IMR-90 (cell line): ENCODE results near the gene SPAAR. TPM values are rescaled to one million over a fixed set of nuclear protein-coding genes. Genes with fewer than 3 reads are reported as not detected.
"Not testable (repeated sequence)": the region's sequence is repeated elsewhere in the genome, so short reads cannot be mapped to it uniquely, and the experiment has no call there.

Experiments used
- ATAC-seq: fragments of 200-7000 bp; cut with Tn5 transposase; 2 replicates; pipeline ENCODE4 v1.9.1; 2020; ENCODE audit warnings: low read depth, mild to moderate bottlenecking, moderate library complexity
- BruUV-seq: library from RNA; stranded (reverse); fragments of 400-500 nt; replicated peaks from 2 replicates; lab custom pipeline; 2021; lab: Mats Ljungman, UMichigan
- CTCF ChIA-PET: fragments of 300-600 bp; formaldehyde crosslinking; extraction: SDS; loops from one replicate; lab custom pipeline; 2021; ENCODE audit warnings: antibody characterized with exemption; lab: Yijun Ruan, JAX
- POLR2A ChIA-PET: fragments of 300-600 bp; sonication (Branson Sonifier 250); formaldehyde crosslinking; loops from one replicate; lab custom pipeline; 2022; ENCODE audit warnings: antibody characterized with exemption; ENCODE audit not compliant: unreplicated experiment; lab: Charles Lee
- DNase-seq: peaks from one replicate; pipeline ENCODE4 v3.0.0; 2013
- H2AFZ ChIP-seq: replicated peaks from 2 replicates; pipeline ENCODE3; 2013; ENCODE audit warnings: low read length, mild to moderate bottlenecking; ENCODE audit not compliant: poor library complexity
- H2AK5ac ChIP-seq: 2 replicates; pipeline ENCODE4 v1.6.1; 2013; ENCODE audit warnings: low read depth, low read length, inconsistent platforms
- H2AK9ac ChIP-seq: replicated peaks from 2 replicates; pipeline ENCODE3; 2013; ENCODE audit warnings: mild to moderate bottlenecking, low read depth, low read length, moderate library complexity; ENCODE audit not compliant: poor library complexity
- H2BK120ac ChIP-seq: 2 replicates; pipeline ENCODE4 v1.6.1; 2013; ENCODE audit warnings: low read depth, low read length, inconsistent platforms
- H2BK15ac ChIP-seq: 3 replicates; pipeline ENCODE4 v1.6.1; 2013; ENCODE audit warnings: low read depth, low read length, inconsistent platforms
- H2BK20ac ChIP-seq: 2 replicates; pipeline ENCODE4 v1.6.1; 2013; ENCODE audit warnings: low read depth, mild to moderate bottlenecking, inconsistent platforms, low read length, moderate library complexity
- H2BK5ac ChIP-seq: 2 replicates; pipeline ENCODE4 v1.6.1; 2013; ENCODE audit warnings: mild to moderate bottlenecking, low read depth, low read length, inconsistent platforms; ENCODE audit not compliant: poor library complexity, severe bottlenecking
- H3K14ac ChIP-seq: replicated peaks from 2 replicates; pipeline ENCODE4 v1.6.1; 2013; ENCODE audit warnings: low read depth, low read length, inconsistent platforms
- H3K18ac ChIP-seq: 2 replicates; pipeline ENCODE4 v1.6.1; 2013; ENCODE audit warnings: low read depth, low read length, control low read depth
- H3K23ac ChIP-seq: 2 replicates; pipeline ENCODE4 v1.6.1; 2013; ENCODE audit warnings: low read depth, low read length, inconsistent platforms
- H3K27ac ChIP-seq: 2 replicates; pipeline ENCODE4 v1.5.1; 2013; ENCODE audit warnings: mild to moderate bottlenecking, control low read depth, low read length; ENCODE audit not compliant: insufficient read depth
- H3K27me3 ChIP-seq: 2 replicates; pipeline ENCODE4 v1.6.1; 2013; ENCODE audit warnings: low read length; ENCODE audit not compliant: control insufficient read depth, insufficient read depth
- H3K36me3 ChIP-seq: 2 replicates; pipeline ENCODE4 v1.6.1; 2013; ENCODE audit warnings: low read length, mixed read lengths; ENCODE audit not compliant: control insufficient read depth, insufficient read depth
- H3K4ac ChIP-seq: 2 replicates; pipeline ENCODE4 v1.6.1; 2013; ENCODE audit warnings: low read depth, low read length, inconsistent platforms
- H3K4me1 ChIP-seq: 2 replicates; pipeline ENCODE4 v1.6.1; 2013; ENCODE audit warnings: low read length, mixed read lengths; ENCODE audit not compliant: control insufficient read depth, insufficient read depth
- H3K4me2 ChIP-seq: 2 replicates; pipeline ENCODE4 v1.6.1; 2013; ENCODE audit warnings: low read depth, mild to moderate bottlenecking, control low read depth, low read length, moderate library complexity
- H3K4me3 ChIP-seq: 2 replicates; pipeline ENCODE4 v1.5.1; 2013; ENCODE audit warnings: low read depth, mild to moderate bottlenecking, control low read depth, low read length, moderate library complexity; ENCODE audit not compliant: insufficient read depth
- H3K56ac ChIP-seq: 2 replicates; pipeline ENCODE4 v1.6.1; 2013; ENCODE audit warnings: low read length, inconsistent platforms; ENCODE audit not compliant: insufficient read depth; ENCODE audit errors: extremely low read depth
- H3K79me1 ChIP-seq, 2 experiments: 2 replicates each; pipeline ENCODE4 v1.6.1; 2013; ENCODE audit warnings: low read length in 2 of 2, inconsistent platforms in 1 of 2, low read depth in 1 of 2
- H3K9ac ChIP-seq: 2 replicates; pipeline ENCODE4 v1.6.1; 2013; ENCODE audit warnings: low read depth, low read length, control low read depth
- H3K9me1 ChIP-seq: 2 replicates; pipeline ENCODE4 v1.6.1; 2013; ENCODE audit warnings: low read length, inconsistent platforms; ENCODE audit not compliant: insufficient read depth
- H3K9me3 ChIP-seq: 2 replicates; pipeline ENCODE4 v1.6.1; 2013; ENCODE audit warnings: low read length; ENCODE audit not compliant: control insufficient read depth, insufficient read depth
- H4K20me1 ChIP-seq: 2 replicates; pipeline ENCODE4 v1.6.1; 2013; ENCODE audit warnings: low read length, inconsistent platforms; ENCODE audit not compliant: insufficient read depth
- H4K5ac ChIP-seq: 2 replicates; pipeline ENCODE4 v1.6.1; 2013; ENCODE audit warnings: mild to moderate bottlenecking, low read depth, low read length, control low read depth
- H4K8ac ChIP-seq, 2 experiments: 2 replicates each; pipeline ENCODE4 v1.6.1; 2013; ENCODE audit warnings: low read depth in 2 of 2, low read length in 2 of 2, control low read depth in 1 of 2, inconsistent platforms in 1 of 2
- H4K91ac ChIP-seq: 2 replicates; pipeline ENCODE4 v1.6.1; 2013; ENCODE audit warnings: low read depth, low read length, inconsistent platforms; ENCODE audit not compliant: insufficient read depth
- WGBS, 2 experiments: methylation state at CpG; one replicate each; pipeline versions ENCODE4 v1.1.5 to v1.1.7; 2013; ENCODE audit warnings: missing lambda C conversion rate in 2 of 2; ENCODE audit not compliant: insufficient read length in 1 of 2; ENCODE audit errors: extremely low coverage in 2 of 2; 5-methylcytosine and 5-hydroxymethylcytosine counted together
- dilution Hi-C: fragments of 300-500 bp; cut with HindIII; formaldehyde crosslinking; loops from one replicate; pipeline ENCODE4 v1.14.3; 2018; ENCODE audit warnings: low sequenced_read_pairs; ENCODE audit not compliant: unreplicated experiment
- in situ Hi-C: fragments of 300-500 bp; cut with MboI; formaldehyde crosslinking; loops from 3 replicates; pipeline ENCODE4 v1.14.3; 2019; ENCODE audit warnings: low sequenced_read_pairs, inconsistent platforms, mixed read lengths
- intact Hi-C: fragments of 100-400 bp; cut with micrococcal nuclease; formaldehyde crosslinking; loops from 2 replicates; pipeline ENCODE4 v1.10.0; 2022
- polyA plus RNA-seq, 3 experiments: library from polyadenylated mRNA; depleted of rRNA; stranded (reverse); fragments of >200 nt; gene quantifications; 2 replicates each; pipeline ENCODE4 v1.2.3, GENCODE V29; 2012; ENCODE audit warnings: low replicate concordance in 1 of 3
- total RNA-seq: library from RNA; depleted of rRNA; stranded (reverse); fragments of >200 nt; gene quantifications from 2 replicates; pipeline ENCODE4 v1.2.3, GENCODE V29; 2012

Gene SPAAR
- total and polyA plus RNA-seq, 2 of the 4 experiments (the other 2 are of a cell fraction): 0.18 to 0.32 TPM

DNA sequence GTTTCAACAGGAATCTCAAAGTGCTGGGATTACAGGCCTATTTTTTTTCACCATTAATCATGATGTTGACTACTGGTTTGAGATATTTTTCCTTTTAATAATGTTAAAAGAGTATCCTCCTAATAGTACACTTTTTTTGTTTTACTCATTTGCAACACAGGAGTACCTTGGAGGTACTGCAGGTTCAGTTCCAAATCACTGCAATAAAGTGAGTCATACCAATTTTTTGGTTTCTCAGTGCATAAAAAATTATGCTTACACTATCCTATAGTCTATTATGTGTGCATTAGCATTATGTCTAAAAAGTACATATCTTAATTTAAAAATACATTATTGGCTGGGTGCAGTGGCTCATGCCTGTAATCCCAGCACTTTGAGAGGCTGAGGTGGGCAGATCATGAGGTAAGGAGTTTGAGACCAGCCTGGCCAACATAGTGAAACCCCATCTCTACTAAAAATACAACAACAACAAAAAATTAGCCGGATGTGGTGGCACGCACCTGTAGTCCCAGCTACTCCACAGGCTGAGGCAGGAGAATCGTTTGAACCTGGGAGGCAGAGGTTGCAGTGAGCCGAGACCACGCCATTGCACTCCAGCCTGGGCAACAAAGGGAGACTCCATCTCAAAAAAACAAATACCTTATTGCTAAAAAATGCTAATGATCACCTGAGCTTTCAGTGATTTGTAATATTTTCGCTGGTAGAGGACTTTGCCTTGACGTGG lies 11.8 kb upstream of the SPAAR start:
- peaks cover 30% of the 10 kb centered on the region for H3K27me3 ChIP-seq
- H3K4me2 ChIP-seq, H2BK20ac ChIP-seq, intact Hi-C loops, H3K9me1 ChIP-seq, H4K8ac ChIP-seq, H3K4me1 ChIP-seq, H2AK9ac ChIP-seq, H3K79me1 ChIP-seq, H3K9me3 ChIP-seq, H2AFZ ChIP-seq, POLR2A ChIA-PET, H4K5ac ChIP-seq, H2BK120ac ChIP-seq, H3K23ac ChIP-seq, H3K27ac ChIP-seq, H3K4me3 ChIP-seq, H3K4ac ChIP-seq, H2BK15ac ChIP-seq, H3K9ac ChIP-seq, H3K56ac ChIP-seq, DNase-seq, in situ Hi-C loops, H4K20me1 ChIP-seq, H4K91ac ChIP-seq, ATAC-seq, H3K18ac ChIP-seq, H2AK5ac ChIP-seq, BruUV-seq, H3K36me3 ChIP-seq, H3K14ac ChIP-seq, H2BK5ac ChIP-seq, dilution Hi-C loops: not testable (repeated sequence)
- no CpG with 5 or more reads among the region's 7 CpGs for WGBS, 2 experiments
- CTCF ChIA-PET: interaction anchor here (0.6 to 2.4 kb wide), 3 partner anchors 15 to 48 kb away, joined by 3 to 7 read pairs (median 3); no protein-coding TSS in a partner anchor
